Limb (tissue), 2 donors: ENCODE measurements around the gene NFIB.

Experiments
- DNase-seq, 2 donors: peaks; one replicate each; pipeline ENCODE4 v3.0.0-alpha.2; 2016; ENCODE audit errors: extremely low spot score in 2 of 2

The NFIB gene

DNA sequence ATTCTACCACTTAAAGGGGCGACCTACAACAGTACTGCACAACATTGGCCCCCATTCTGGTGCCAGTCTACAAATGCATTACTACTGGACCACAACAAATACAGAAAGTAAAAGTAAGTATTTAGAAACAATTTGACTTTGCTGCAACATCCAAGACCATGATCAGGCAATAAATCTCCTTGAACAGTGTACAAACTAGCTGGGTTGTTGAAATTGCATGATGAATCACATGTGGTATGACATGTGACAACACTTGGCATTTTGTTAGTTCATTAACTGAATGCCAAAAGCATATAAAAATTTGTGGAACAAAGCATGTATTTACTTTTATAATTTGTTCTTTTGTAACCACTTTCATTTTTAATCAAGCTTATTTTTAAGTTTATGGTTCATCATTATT lies 270.5 kb downstream of the NFIB start:
- no peak for DNase-seq

- DNase-seq = no peak
Observed at GRCh38 chr9:14037331-14037730, 276.6 kb downstream of the NFIB start.

DNA sequence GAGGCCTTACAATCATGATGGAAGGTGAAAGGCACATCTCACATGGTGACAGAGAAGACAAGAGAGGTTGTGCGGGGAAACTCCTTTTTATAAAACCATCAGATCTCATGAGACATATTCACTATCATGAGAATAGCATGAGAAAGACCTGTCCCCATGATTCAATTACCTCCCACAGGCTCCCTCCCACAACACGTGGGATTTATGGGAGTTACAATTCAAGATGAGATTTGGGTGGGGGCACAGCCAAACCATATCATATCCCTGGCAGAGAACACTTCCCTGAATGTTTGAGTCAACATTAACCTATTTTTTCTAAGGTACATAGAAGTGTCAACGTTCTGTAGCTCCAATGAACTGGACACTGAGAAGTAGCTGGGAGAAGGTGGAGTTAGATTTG lies 280.9 kb downstream of the NFIB start:
- DNase-seq = no peak
